ENCODE measurements around the gene POM121L2.
"Not testable (repeated sequence)": the region's sequence is repeated elsewhere in the genome, so short reads cannot be mapped to it uniquely, and the experiment has no call there.

Gene POM121L2

GRCh38 chr6:27281569-27281968 lies 30.5 kb downstream of the POM121L2 start:
- peaks cover 45% of the 10 kb centered on the region for H3K9me3 Mint-ChIP-seq

GRCh38 chr6:27281105-27281539 lies 31.0 kb downstream of the POM121L2 start:
- Mint-ChIP-seq H3K4me3 (no peak overlapping the region), H3K27me3 (peaks cover 84% of the 10 kb centered on the region), H3K9me3 (peaks cover 45% of the 10 kb centered on the region), H3K36me3 (ENCODE audit: low read depth) (peaks cover 36% of the 10 kb centered on the region), H3K27ac (no peak overlapping the region), H3K4me1 (ENCODE audit: low read depth) (peaks cover 22% of the 10 kb centered on the region)

More at GRCh38 chr6:27281569-27281968, 30.5 kb downstream of the POM121L2 start:
- peaks cover 22% of the 10 kb centered on the region for H3K4me1 Mint-ChIP-seq (ENCODE audit: low read depth)
- no peak overlapping the region for H3K4me3 Mint-ChIP-seq
- H3K27me3 Mint-ChIP-seq = peaks cover 84% of the 10 kb centered on the region
- H3K36me3 Mint-ChIP-seq (ENCODE audit: low read depth) = peaks cover 36% of the 10 kb centered on the region
- no peak overlapping the region for H3K27ac Mint-ChIP-seq

- Mint-ChIP-seq H3K27me3 (peaks cover 84% of the 10 kb centered on the region), H3K4me3 (peak overlapping the region; percentile 70), H3K27ac (peak overlapping the region; percentile 79), H3K4me1 (ENCODE audit: low read depth) (peaks cover 22% of the 10 kb centered on the region), H3K36me3 (ENCODE audit: low read depth) (peaks cover 36% of the 10 kb centered on the region), H3K9me3 (peaks cover 42% of the 10 kb centered on the region)
Observed at GRCh38 chr6:27280540-27281000, 31.5 kb downstream of the POM121L2 start.

- Mint-ChIP-seq H3K4me3 (peak overlapping the region; percentile 70), H3K27me3 (peaks cover 84% of the 10 kb centered on the region), H3K27ac (peak overlapping the region; percentile 79), H3K9me3 (peaks cover 39% of the 10 kb centered on the region), H3K36me3 (ENCODE audit: low read depth) (peaks cover 31% of the 10 kb centered on the region), H3K4me1 (ENCODE audit: low read depth) (peaks cover 22% of the 10 kb centered on the region)
Observed at GRCh38 chr6:27280064-27280539, 32.0 kb downstream of the POM121L2 start.

- Mint-ChIP-seq H3K9me3 (peaks cover 35% of the 10 kb centered on the region), H3K4me3 (peak overlapping the region; percentile 70), H3K4me1 (ENCODE audit: low read depth) (peaks cover 22% of the 10 kb centered on the region), H3K27ac (no peak overlapping the region), H3K36me3 (ENCODE audit: low read depth) (peaks cover 26% of the 10 kb centered on the region), H3K27me3 (peaks cover 84% of the 10 kb centered on the region)
Observed at GRCh38 chr6:27279513-27280063, 32.5 kb downstream of the POM121L2 start.

GRCh38 chr6:27275025-27275956 lies 36.8 kb downstream of the POM121L2 start:
- H3K4me3 Mint-ChIP-seq = no peak overlapping the region
- peaks cover 72% of the 10 kb centered on the region for H3K27me3 Mint-ChIP-seq
- H3K27ac Mint-ChIP-seq = no peak overlapping the region
- H3K36me3 Mint-ChIP-seq (ENCODE audit: low read depth) = no peaks in the 10 kb centered on the region
- peaks cover 14% of the 10 kb centered on the region for H3K9me3 Mint-ChIP-seq
- H3K4me1 Mint-ChIP-seq (ENCODE audit: low read depth) = peaks cover 8% of the 10 kb centered on the region

- Mint-ChIP-seq H3K27ac (no peak overlapping the region), H3K36me3 (ENCODE audit: low read depth) (no peaks in the 10 kb centered on the region), H3K9me3 (peaks cover 14% of the 10 kb centered on the region), H3K4me1 (ENCODE audit: low read depth) (no peaks in the 10 kb centered on the region), H3K4me3 (no peak overlapping the region), H3K27me3 (peaks cover 74% of the 10 kb centered on the region)
Observed at GRCh38 chr6:27273783-27274182, 38.3 kb downstream of the POM121L2 start.

- no peaks in the 10 kb centered on the region for H3K4me1 Mint-ChIP-seq (ENCODE audit: low read depth)
- H3K4me3 Mint-ChIP-seq = no peak overlapping the region
- H3K27ac Mint-ChIP-seq = no peak overlapping the region
- H3K9me3 Mint-ChIP-seq = peaks cover 4% of the 10 kb centered on the region
- H3K36me3 Mint-ChIP-seq (ENCODE audit: low read depth) = no peaks in the 10 kb centered on the region
- peaks cover 67% of the 10 kb centered on the region for H3K27me3 Mint-ChIP-seq
Observed at GRCh38 chr6:27268803-27269202, 43.3 kb downstream of the POM121L2 start.

- no peaks in the 10 kb centered on the region for H3K4me1 Mint-ChIP-seq (ENCODE audit: low read depth)
- no peak overlapping the region for H3K27ac Mint-ChIP-seq
- H3K36me3 Mint-ChIP-seq (ENCODE audit: low read depth) = no peaks in the 10 kb centered on the region
- no peak overlapping the region for H3K4me3 Mint-ChIP-seq
- H3K27me3 Mint-ChIP-seq = peaks cover 67% of the 10 kb centered on the region
- H3K9me3 Mint-ChIP-seq = peaks cover 4% of the 10 kb centered on the region
Observed at GRCh38 chr6:27267857-27268434, 44.1 kb downstream of the POM121L2 start.

- H3K9me3 Mint-ChIP-seq; H3K36me3 Mint-ChIP-seq (ENCODE audit: low read depth); H3K4me1 Mint-ChIP-seq (ENCODE audit: low read depth); H3K27ac Mint-ChIP-seq; H3K4me3 Mint-ChIP-seq: not testable (repeated sequence)
- H3K27me3 Mint-ChIP-seq = peaks cover 63% of the 10 kb centered on the region
Observed at GRCh38 chr6:27267003-27267402, 45.1 kb downstream of the POM121L2 start.

- H3K9me3 Mint-ChIP-seq = peaks cover 8% of the 10 kb centered on the region
- H3K4me3 Mint-ChIP-seq = no peak overlapping the region
- H3K27me3 Mint-ChIP-seq = peaks cover 72% of the 10 kb centered on the region
- H3K27ac Mint-ChIP-seq = no peak overlapping the region
- no peaks in the 10 kb centered on the region for H3K4me1 Mint-ChIP-seq (ENCODE audit: low read depth)
- peaks cover 9% of the 10 kb centered on the region for H3K36me3 Mint-ChIP-seq (ENCODE audit: low read depth)
Observed at GRCh38 chr6:27263886-27264285, 48.2 kb downstream of the POM121L2 start.

- H3K4me3 Mint-ChIP-seq = peak overlapping the region; percentile 11
Observed at GRCh38 chr6:27260836-27261375, 51.2 kb downstream of the POM121L2 start.

GRCh38 chr6:27260369-27260768 lies 51.7 kb downstream of the POM121L2 start:
- H3K36me3 Mint-ChIP-seq (ENCODE audit: low read depth) = peaks cover 9% of the 10 kb centered on the region
- no peak overlapping the region for H3K27ac Mint-ChIP-seq
- peaks cover 77% of the 10 kb centered on the region for H3K27me3 Mint-ChIP-seq
- no peaks in the 10 kb centered on the region for H3K4me1 Mint-ChIP-seq (ENCODE audit: low read depth)
- peaks cover 3% of the 10 kb centered on the region for H3K9me3 Mint-ChIP-seq
- peak overlapping the region; percentile 11 for H3K4me3 Mint-ChIP-seq

More at GRCh38 chr6:27260836-27261375, 51.2 kb downstream of the POM121L2 start:
- no peaks in the 10 kb centered on the region for H3K4me1 Mint-ChIP-seq (ENCODE audit: low read depth)
- no peak overlapping the region for H3K27ac Mint-ChIP-seq
- peaks cover 3% of the 10 kb centered on the region for H3K9me3 Mint-ChIP-seq
- H3K36me3 Mint-ChIP-seq (ENCODE audit: low read depth) = peaks cover 9% of the 10 kb centered on the region
- peaks cover 72% of the 10 kb centered on the region for H3K27me3 Mint-ChIP-seq

Data from stimulated activated naive CD8-positive, alpha-beta T cell treated with anti-CD3 and anti-CD28 coated beads, Interleukin-15, Interleukin-2, amounts not matched to agents 100 ng/mL and 50 ng/mL, for 24 hours (primary cell).